ENCODE data around the gene KIRREL2.

DNA sequence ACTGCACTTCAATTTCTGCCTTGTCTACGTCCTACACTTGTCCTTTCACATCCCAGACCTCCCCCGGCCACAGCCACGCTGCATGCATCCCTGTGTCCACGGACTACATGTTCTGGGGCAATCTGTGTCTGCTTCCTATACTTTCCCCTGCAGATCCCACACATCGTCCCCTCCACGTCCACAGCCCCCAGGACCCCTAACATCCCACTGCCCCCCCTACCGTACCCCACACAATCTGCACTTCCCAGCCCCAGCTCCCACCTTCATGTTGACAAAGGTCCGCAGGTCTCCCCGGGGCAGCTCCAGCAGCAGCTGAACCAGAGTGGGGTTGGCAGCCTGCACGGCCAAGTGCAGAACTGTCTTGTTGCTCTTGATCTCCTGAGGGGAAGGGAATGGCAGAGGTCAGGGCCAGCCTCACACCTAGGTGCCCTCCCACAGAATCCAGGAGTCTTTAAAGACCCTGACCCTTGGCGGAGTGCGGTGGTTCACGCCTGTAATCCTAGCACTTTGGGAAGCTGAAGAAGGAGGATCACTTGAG is 33.5 kb downstream of the KIRREL2 start:
- TF ChIP-seq POLR2A (IDR thresholded peaks at IDR 0.05) (no peak), CTCF (IDR thresholded peaks at IDR 0.05) (no peak)
